NCI-H146 treated with DMSO at 0.1 percent for 48 hours (cell line): ENCODE results near the gene LYPLAL1.

Experiments used
- DNase-seq: peaks from one replicate; lab custom pipeline; 2025; ENCODE audit not compliant: unreplicated experiment; lab: John Stamatoyannopoulos, UW

Gene LYPLAL1

DNA sequence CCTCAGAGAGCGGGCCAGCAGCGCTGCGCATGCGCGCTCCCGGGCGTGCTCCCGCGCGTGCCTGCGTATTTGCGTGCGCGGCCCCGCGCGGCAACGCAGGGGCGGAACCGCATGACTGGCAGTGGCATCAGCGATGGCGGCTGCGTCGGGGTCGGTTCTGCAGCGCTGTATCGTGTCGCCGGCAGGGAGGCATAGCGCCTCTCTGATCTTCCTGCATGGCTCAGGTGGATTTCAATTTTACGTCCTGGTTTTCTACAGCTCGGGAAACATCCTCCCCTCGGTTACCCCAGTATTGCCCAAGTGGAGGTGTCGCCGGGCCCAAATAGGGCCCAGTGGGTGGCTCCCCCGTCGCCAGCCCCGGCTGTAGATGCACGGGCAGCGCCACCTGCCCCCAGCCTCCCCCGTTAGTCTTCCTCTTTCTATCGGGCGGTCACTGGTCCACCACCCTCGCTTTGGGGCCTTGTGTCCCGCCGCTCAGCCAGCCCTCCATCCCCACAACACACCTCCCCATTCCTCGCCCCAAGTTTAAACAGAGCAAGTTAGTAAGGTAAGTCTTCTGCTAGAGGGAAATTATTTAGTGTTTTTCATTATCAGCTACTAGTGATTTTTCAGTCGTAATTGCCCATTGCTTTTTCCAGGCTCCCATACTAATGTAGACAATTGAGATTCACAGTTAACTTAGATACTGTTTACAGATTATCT is at the start of gene LYPLAL1:
Gene LYPLAL1 (plus strand): TSS at position 121 of the 702 bp plus-strand sequence. CDS start 13 bp downstream, at position 134.
- no peak for DNase-seq

DNA sequence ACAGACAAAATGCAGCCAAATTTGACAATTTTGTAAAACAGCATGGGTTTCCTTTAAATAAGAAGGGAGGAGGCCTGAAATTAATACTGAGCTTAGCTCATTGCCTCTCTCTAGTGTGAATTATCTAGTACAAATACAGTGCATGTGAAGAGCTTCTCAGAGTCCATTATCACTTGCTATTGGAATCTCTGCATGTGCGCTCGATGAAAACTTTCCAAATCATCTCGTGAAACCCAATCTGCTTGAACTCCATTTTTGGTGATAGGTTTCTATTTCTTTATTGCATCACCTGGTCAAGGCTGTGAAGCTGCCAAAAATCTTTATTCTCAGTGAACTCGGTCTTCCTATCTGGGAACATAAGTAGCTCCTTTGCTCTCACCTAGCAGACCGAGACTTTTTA is 49.5 kb upstream of the LYPLAL1 start:
- no peak for DNase-seq

DNA sequence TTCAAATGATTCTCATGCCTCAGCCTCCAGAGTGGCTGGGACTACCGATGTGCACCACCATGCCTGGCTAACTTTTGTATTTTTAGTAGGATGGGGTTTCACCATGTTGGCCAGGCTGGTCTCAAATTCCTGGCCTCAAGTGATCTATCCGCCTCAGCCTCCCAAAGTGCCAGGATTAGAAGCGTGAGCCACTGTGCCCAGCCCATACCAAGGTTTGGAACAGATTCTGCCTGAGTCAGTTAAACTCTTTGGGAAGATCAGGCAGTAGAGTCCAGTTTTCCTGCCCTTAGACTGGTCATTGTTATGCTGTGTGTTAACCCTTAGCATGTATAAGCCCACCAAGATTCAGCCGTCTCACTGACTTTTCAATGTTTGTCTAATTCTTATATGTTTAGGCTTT is 48.3 kb upstream of the LYPLAL1 start:
- DNase-seq, result no peak

DNA sequence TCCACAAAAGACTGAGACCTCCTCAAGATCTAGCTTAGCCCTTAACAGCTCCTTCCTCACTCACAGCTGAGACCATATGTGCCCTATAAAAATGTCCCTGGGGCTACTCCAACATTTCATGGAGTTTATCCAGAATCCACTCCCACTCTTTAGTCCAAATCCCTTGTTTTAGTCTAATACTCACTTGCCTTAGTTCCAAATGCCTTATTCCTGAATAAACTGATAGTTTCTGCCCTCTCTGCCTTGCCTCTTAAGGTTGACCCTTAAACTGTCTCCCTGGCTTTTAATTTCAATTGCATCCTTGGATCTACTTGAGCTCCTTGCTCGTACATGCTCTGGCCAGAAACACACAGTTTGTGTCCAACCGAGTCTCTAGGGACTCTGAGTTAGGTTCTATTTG is 47.3 kb upstream of the LYPLAL1 start:
- no peak for DNase-seq

DNA sequence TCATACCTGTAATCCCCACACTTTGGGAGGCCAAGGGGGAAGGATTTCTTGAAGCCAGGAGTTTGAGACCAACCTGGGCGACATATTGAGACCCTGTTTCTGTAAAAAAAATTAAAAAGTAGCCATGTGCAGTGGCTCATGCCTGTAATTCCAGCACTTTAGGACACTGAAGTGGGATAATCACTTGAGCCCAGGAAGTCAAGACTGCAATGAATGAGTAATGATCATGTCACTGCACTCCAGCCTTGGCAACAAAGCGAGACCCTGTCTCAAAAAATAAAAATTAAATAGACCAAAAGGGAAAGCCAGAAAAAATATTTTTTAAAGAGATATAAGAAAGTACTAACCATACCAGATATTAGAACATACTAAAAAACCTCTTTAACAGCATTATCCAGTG is 44.7 kb upstream of the LYPLAL1 start:
- DNase-seq, result no peak

DNA sequence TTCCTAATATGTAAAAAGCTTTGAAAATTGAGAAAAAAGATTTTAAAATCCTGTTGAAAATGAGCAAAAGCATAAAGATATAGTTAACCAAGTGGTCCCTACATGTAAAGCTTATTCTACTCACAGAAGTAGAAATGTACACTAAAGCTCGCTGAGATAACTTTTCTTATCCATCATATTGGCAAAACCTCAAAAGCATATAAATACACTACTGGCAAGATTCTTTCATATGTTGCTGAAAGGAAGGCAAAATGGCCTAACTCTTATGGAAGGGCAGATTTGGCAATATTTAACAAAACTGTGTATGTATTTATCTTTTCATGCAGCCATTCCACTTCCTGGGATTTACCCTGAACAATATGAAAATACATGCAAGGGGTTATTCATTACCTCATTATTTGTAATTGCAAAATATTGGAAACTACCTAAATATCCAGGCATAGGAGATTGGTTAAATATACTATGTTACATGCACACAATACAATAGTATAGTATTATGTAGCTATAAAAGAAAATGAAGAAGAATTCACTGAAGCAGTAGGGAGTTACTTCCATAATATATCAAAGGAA is 43.2 kb upstream of the LYPLAL1 start:
- no peak for DNase-seq

DNA sequence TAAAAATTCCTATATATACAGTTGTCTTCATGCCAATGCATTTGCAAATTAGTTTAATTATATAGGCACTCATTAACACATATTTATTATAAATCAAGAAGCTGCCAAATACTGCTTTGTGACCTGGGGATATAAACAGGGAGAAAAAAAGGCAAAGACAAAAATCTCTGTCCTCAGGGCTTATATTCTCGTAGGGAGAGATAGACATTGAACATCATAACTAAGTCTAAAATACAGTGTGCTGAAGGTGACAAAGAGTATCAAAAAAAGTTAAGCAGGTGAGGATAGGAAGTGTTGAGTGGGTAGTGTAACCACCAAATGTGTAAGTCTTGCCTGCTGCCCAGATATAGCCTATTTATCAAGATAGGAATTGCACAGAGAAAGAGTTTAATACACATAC is 40.7 kb upstream of the LYPLAL1 start:
- DNase-seq, result no peak

DNA sequence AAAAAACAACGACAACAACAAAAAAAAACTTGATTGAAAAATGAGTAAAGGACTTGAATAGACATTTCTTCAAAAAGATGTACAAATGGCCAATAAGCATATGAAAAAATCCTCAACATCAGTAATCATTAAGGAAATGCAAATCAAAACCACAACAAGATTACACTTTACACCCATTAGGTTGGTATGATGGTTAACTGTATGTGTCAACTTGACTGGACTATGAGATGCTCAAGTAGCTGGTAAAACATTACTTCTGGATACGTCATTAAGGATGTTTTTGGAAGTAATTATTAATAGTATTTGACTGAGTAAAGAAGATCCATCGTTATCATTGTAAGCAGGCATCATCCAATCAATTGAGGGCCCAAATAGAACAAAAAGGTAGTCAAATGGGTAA is 34.9 kb upstream of the LYPLAL1 start:
- no peak for DNase-seq

DNA sequence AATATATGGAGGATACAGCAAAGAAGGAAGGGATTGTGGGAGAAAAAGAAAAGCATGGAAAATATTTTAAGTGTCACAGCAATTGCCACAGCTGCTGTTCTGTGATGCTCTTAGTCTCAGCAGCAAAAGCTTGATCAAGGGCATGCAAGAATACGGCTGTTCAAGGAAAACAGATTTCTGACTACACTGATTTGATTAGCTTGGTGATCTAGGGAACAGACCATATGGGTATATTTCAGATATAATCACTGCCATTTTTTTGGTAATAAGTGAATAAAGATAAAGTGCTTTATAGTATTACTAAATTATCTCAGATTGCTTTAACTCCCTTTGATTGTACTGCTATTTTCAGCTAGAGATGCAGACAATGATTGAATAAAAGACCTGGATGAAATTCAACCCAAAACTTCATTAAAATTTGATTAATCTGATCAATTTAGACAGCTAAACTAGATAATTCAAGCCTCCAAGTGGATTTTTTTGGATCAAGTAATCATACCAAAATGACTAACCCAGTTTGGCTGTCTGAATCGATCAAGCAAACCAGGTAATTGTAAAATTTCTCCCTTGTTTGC is 33.3 kb upstream of the LYPLAL1 start:
- no peak for DNase-seq

DNA sequence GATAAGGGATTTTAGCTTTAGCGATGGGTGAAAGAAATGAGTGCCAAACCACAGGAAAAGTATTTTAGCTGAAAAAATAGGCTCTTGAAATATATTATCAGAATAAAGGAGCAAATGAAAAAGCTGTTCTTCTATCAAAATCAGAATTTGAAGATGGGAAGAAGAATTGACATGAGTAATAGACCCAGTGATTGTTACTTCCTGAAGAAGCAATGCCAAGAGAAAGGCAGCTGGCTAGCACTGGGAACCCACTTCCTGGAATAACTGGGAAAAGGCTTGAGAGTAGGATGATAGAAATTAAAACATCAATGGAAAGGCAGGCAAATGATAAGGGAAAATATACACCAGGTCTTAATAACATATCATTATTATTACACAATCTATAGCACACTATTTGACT is 29.9 kb upstream of the LYPLAL1 start:
- no peak for DNase-seq

DNA sequence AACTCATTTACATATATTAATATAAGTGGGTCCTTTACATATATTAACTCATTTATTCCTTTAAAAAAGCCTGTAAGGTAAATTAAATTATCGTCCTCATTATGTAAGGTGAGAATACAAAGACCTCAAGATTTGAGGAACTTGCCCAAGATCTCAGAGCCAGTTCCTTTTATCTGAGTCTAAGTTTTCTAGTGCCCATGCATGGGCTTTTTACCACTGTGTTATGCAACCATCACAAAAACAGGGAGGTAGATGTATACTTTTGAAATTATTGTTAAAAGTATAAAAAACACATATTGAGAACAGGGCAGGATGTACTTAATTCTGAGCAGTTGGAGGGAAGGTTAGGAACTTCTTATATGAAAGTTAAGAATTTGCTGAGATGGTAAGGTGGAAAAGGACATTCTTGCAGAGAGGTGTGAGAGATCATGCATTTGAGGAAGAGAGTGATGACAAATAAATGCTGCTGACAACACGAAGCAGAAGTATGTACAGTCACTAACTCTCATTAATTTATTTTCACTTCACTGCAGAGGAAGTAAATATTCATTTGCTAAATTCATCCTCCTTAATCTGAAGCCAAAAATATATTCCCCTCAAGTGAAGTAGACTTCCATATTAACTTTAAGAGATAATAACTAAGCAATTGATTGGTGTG is 28.9 kb upstream of the LYPLAL1 start:
- no peak for DNase-seq

DNA sequence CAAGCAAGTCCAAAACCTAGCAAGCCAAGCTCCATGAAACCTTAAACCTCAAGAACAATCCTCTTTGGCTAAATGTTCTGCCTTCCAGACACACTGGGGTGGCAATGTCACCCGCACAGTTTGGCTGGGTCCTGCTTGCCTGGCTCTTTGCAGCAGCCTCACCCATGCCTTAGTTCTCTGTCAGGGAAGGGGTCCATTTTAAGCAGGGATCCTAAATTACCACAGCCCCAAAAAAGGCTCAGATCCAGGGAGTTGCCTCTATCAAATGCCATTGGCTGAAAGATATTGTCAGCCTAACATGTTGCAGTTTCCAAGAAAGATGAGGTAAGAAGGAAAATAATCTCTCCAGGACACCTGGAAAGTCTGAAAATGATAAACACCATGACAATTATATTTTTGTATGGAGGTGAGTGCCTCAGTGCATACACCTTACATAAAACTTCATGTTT is 26.1 kb upstream of the LYPLAL1 start:
- DNase-seq, result no peak

DNA sequence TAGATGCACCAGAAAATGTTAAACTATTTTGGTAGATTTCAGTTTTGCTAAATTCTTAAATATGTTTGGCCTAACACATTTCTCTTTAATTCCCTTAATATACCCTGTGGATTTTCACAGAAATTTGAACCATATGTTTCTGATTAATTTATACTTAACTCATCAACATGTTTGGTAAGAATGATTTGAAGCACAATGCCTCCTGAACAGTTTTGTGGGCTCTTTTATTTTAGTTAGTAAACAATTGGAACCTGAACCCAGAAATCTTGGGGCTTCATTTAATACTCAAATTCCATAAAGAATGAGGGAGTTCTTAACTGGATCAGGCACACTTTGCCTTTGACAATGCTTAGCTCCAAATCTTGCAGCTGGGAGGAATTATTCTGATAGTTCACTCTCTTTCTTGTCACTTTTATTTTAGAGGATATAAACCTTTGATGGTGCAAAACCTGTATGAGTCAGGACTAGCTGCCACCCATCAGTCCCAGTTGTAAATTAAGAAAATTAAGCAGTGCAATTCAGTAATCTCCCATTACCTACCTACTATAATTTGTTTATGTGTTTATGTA is 24.6 kb upstream of the LYPLAL1 start:
- DNase-seq, result no peak

DNA sequence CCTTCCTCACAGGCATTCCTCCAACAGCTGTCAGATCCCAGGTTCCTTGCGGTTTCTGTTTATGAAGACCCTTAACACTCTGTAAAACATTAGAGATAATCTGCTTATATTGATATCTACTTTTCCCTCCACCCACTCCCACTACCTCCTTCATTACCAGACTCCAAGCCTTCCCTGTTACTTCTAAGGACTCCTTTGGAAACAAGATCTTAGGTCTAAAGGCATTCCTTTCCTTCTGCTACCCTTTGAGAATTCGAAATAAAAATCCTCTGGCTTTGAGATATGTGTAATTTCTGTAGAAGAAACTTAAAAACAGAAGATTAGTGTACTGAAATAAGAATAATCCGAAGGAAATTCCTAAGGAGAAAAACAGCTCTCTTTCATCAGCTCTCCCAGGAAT is 23.7 kb upstream of the LYPLAL1 start:
- no peak for DNase-seq

DNA sequence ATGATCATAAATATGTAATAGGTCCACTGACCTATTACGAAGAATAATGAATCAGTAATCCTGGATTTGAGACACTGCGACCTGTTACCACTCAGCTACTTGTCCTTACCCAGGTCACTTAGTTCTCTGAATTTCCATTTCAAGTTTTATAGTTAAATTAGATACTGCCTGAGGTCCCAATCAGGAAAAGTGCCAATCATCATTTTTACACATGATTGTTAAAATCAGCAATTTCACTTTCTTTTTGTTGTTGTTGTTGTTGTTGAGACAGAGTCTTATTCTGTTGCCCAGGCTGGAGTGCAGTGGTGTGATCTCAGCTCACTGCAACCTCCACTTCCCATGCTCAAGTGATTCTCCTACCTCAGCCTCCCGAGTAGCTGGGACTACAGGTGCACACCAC is 22.8 kb upstream of the LYPLAL1 start:
- DNase-seq, result no peak

DNA sequence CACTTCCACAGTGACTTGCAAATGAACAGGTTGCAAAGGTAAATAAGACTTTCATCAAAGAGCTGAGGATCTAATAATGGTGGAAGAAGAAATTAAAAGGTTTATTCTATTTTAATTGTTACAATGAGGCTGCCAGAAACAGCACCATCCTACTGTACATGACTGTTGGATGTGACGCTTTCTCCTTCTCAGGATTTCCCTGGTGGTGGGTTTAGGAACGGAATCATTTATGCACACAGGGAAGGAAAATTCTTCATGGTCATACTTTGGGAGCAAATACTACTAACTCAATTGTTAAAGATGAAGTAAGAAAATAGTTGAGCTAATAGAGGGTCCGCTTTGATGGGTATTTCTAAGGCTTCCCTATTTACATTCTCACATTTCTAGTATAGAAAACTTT is 22.2 kb upstream of the LYPLAL1 start:
- no peak for DNase-seq

DNA sequence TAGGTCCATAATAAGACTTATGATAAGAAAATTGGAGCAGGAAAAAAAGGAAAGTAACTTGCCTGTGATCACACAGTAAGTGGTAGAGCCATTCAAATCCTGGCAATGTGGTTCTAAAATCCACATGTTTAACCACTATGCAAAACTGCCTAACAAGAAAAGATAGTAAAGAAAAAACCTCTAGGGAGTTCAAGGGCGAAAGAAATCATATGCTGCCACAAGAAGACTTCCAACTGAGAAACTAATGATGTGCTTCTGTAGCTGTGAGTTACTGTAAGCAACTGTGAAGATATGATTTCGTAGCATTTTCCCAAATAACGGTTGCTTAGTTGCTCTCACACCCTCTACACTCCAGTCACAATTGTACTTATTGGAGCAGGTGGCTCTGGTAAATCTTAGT is 20.9 kb upstream of the LYPLAL1 start:
- DNase-seq, result no peak

DNA sequence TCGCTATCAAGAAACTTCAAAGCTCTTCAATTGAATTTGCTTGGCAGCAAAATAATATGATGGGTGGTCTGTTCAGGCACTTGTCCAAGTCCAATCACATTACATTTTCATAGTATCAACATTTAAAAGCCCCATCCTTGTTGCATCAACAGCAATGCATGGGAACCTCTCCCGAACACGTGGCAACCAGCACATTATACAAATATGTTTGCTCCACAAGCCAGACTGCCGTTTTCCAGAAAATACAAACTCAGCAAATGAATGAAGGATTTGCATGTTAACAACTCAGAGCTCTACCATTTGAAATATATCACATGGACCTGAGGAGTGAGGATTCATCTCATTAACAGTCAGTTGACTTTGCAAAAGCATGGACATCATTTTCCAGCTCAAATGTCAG is 20.0 kb upstream of the LYPLAL1 start:
- DNase-seq, result no peak

DNA sequence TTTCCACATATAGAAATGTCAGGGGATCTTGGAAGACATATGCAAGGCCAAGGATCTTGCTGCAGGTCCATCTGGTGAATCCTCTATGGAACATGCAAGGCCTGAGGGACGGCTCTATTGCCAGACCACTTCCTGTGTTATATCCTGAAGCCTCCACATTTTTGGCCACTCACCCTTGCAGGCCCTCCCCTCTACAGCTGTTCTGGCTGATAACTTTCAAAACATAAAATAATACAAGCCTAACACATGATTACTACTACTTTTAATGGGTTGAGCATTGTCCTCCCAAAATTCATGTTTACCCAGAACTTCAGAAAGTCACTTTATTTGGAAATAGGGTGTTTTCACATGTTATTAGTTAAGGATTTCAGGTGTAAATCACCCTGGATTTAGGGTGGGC is 18.5 kb upstream of the LYPLAL1 start:
- DNase-seq, result no peak

DNA sequence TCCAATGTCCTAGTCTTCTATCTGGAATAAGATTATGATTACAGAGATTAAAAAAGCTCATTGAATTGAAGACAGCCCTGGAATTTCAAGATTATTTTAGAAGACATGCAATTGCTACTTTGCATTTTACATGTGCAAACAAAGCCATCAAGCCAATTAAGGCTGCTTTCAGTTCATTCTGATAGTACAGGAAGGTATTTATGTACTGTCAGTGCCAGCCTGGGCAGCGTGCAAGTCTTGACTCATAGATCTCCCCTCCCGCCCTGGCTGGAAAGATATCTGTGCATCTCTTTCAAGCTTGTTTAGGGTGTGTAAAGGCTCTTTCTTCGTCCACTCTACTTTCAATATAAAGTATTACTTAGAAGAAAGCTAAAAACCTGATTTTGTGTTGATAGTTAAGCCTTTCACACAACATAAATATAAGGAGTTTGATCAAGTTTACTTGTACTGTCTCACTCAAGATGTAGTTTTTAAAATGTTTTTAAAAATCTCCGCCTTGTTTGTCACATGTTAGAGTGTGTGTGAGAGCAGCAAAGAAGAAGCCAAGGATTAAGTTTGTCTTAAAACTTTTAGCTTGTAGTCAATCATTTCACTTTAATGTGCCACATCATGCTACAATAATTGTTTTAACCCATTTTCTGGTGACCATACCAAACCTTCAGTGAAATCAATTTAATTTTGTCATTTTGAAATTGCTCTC is 13.6 kb upstream of the LYPLAL1 start:
- no peak for DNase-seq

DNA sequence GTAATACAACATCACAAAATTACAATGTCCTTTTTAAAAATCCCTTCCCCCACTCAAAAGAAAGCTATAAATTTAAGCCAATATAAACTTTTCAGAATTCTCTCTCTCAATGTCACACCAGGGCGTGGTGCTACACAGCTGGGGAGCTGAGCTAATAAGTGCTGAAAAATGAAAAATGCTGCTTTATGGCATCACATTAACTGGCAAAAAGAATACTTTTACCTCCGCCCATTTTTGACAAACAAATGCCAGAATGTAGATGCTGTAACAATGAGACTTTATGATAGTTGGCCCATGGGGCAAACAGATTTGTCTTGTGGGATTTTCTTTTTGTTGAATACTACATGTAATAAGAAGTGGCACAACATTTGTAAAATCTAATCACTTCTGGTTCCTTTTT is 12.7 kb upstream of the LYPLAL1 start:
- DNase-seq, result no peak
